Ishikawa (cell line): ENCODE results near the gene TRAK1.

Experiments used
- CEBPB ChIP-seq: IDR thresholded peaks from 2 replicates; pipeline ENCODE4 v1.6.1; 2012
- CREB1 ChIP-seq: IDR thresholded peaks from 2 replicates; pipeline ENCODE4 v1.6.1; 2012; ENCODE audit warnings: low read depth
- EGR1 ChIP-seq: IDR thresholded peaks from 2 replicates; pipeline ENCODE4 v1.6.1; 2012
- EP300 ChIP-seq: IDR thresholded peaks from 2 replicates; pipeline ENCODE4 v1.6.1; 2012; ENCODE audit warnings: borderline replicate concordance
- FOXM1 ChIP-seq: IDR thresholded peaks from 2 replicates; pipeline ENCODE4 v1.6.1; 2012; ENCODE audit warnings: low read depth, borderline replicate concordance
- NFIC ChIP-seq: IDR thresholded peaks from 2 replicates; pipeline ENCODE4 v1.6.1; 2012
- RAD21 ChIP-seq: IDR thresholded peaks from 2 replicates; pipeline ENCODE4 v1.6.1; 2012; ENCODE audit warnings: low read depth
- TAF1 ChIP-seq: IDR thresholded peaks from 2 replicates; pipeline ENCODE4 v1.6.1; 2012; ENCODE audit warnings: low read depth, mild to moderate bottlenecking
- TCF12 ChIP-seq: IDR thresholded peaks from 2 replicates; pipeline ENCODE4 v1.6.1; 2012; ENCODE audit warnings: low read depth
- TEAD4 ChIP-seq: IDR thresholded peaks from 2 replicates; pipeline ENCODE4 v1.6.1; 2012
- YY1 ChIP-seq: IDR thresholded peaks from 2 replicates; pipeline ENCODE4 v1.6.1; 2012; ENCODE audit warnings: low read depth
- ZBTB7A ChIP-seq: IDR thresholded peaks from 2 replicates; pipeline ENCODE4 v1.6.1; 2012; ENCODE audit warnings: low read depth
- TF ChIP-seq, protein P1 (sequence below): IDR thresholded peaks from 2 replicates; pipeline ENCODE4 v1.6.1; 2012; ENCODE audit warnings: low read depth, mild to moderate bottlenecking
- TF ChIP-seq, protein P2 (sequence below): IDR thresholded peaks from 2 replicates; pipeline ENCODE4 v1.6.1; 2012
- TF ChIP-seq, protein P3 (sequence below): IDR thresholded peaks from 2 replicates; pipeline ENCODE4 v1.6.1; 2012

TRAK1 gene

DNA sequence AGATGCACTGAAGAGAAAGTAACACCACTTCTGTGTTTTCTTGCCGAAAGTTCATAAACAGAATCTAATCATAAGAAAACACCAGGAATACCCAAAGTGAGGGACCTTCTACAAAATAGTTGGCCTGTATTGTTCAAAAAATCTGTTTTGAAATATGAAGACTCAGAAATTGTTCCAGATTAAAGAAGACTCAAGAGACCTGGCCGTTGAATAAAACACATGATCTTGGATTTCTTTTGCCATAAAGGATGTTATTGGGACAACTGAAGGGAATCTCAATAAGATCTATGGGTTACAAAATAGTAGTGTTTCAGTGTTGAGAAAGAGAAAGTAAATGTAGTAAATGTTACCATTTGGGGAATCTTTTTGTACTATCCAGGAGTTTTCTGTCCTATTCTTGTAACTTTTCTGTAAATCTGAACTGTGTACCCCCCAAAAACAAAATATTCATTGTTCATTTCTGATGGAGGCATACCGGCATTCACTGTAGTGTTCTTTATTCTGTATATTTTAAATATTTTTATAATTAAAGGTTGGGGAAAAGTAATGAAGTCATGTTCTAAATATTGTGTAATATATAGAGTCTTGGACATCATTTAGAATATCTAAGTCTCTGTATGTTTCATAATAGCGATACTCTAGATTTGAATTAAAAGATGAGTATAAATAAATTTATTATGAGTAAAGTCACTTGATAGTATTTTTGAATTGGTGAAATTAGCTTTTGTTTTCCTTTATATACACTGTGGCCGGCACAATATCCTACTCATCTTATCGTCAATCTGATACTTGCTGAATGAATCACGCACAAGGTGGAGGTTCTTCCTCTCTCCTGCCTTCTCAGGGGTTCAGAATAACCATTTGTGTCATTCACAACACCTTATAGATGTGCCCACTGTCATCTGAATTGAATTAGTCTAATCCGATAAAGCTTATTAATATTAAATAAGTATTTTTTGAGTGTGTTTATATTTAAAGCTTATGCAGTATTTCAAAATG, 66.7 kb downstream of the TRAK1 start:
- no peak for TF ChIP-seq ZBTB7A
- no peak for TF ChIP-seq RAD21
- TF ChIP-seq EP300, result no peak
- TF ChIP-seq TAF1, result no peak
- no peak for TF ChIP-seq EGR1
- TF ChIP-seq, protein P1, sequence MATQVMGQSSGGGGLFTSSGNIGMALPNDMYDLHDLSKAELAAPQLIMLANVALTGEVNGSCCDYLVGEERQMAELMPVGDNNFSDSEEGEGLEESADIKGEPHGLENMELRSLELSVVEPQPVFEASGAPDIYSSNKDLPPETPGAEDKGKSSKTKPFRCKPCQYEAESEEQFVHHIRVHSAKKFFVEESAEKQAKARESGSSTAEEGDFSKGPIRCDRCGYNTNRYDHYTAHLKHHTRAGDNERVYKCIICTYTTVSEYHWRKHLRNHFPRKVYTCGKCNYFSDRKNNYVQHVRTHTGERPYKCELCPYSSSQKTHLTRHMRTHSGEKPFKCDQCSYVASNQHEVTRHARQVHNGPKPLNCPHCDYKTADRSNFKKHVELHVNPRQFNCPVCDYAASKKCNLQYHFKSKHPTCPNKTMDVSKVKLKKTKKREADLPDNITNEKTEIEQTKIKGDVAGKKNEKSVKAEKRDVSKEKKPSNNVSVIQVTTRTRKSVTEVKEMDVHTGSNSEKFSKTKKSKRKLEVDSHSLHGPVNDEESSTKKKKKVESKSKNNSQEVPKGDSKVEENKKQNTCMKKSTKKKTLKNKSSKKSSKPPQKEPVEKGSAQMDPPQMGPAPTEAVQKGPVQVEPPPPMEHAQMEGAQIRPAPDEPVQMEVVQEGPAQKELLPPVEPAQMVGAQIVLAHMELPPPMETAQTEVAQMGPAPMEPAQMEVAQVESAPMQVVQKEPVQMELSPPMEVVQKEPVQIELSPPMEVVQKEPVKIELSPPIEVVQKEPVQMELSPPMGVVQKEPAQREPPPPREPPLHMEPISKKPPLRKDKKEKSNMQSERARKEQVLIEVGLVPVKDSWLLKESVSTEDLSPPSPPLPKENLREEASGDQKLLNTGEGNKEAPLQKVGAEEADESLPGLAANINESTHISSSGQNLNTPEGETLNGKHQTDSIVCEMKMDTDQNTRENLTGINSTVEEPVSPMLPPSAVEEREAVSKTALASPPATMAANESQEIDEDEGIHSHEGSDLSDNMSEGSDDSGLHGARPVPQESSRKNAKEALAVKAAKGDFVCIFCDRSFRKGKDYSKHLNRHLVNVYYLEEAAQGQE, result no peak
- TF ChIP-seq CREB1, result no peak
- TF ChIP-seq CEBPB, result no peak
- TF ChIP-seq, protein P2, sequence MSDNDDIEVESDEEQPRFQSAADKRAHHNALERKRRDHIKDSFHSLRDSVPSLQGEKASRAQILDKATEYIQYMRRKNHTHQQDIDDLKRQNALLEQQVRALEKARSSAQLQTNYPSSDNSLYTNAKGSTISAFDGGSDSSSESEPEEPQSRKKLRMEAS, result no peak
- TF ChIP-seq NFIC, result no peak
- TF ChIP-seq TCF12, result no peak
- TF ChIP-seq, protein P3, sequence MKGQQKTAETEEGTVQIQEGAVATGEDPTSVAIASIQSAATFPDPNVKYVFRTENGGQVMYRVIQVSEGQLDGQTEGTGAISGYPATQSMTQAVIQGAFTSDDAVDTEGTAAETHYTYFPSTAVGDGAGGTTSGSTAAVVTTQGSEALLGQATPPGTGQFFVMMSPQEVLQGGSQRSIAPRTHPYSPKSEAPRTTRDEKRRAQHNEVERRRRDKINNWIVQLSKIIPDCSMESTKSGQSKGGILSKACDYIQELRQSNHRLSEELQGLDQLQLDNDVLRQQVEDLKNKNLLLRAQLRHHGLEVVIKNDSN, result no peak
- no peak for TF ChIP-seq TEAD4
- no peak for TF ChIP-seq FOXM1
- TF ChIP-seq YY1, result no peak

DNA sequence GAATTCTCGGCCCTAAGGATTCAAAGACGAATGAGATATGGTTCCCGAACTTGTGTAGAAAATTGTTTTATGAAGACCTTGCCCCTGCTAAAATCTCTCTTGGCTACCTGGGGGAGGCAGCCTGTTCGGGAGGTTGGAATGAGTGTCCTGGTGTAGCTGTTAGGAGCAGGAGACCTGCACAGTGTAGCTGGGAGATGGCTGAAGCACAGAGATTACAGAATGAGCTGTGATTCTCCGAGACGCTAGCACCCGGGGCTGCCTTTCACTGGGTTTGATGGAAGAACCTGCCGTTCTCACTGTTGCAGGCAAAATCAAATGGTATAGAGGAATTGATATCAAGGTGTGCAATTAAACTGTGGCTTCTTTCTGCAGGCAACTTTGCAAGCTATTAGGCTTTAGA, 68.0 kb downstream of the TRAK1 start:
- no peak for TF ChIP-seq TEAD4
- TF ChIP-seq, protein P1, result no peak
- TF ChIP-seq, protein P2, result no peak
- TF ChIP-seq TAF1, result no peak
- TF ChIP-seq FOXM1, result no peak
- TF ChIP-seq YY1, result no peak
- no peak for TF ChIP-seq CEBPB
- no peak for TF ChIP-seq NFIC
- TF ChIP-seq TCF12, result no peak
- no peak for TF ChIP-seq CREB1
- no peak for TF ChIP-seq EP300
- TF ChIP-seq, protein P3, result no peak
- TF ChIP-seq EGR1, result no peak
- TF ChIP-seq RAD21, result no peak
- TF ChIP-seq ZBTB7A, result no peak

DNA sequence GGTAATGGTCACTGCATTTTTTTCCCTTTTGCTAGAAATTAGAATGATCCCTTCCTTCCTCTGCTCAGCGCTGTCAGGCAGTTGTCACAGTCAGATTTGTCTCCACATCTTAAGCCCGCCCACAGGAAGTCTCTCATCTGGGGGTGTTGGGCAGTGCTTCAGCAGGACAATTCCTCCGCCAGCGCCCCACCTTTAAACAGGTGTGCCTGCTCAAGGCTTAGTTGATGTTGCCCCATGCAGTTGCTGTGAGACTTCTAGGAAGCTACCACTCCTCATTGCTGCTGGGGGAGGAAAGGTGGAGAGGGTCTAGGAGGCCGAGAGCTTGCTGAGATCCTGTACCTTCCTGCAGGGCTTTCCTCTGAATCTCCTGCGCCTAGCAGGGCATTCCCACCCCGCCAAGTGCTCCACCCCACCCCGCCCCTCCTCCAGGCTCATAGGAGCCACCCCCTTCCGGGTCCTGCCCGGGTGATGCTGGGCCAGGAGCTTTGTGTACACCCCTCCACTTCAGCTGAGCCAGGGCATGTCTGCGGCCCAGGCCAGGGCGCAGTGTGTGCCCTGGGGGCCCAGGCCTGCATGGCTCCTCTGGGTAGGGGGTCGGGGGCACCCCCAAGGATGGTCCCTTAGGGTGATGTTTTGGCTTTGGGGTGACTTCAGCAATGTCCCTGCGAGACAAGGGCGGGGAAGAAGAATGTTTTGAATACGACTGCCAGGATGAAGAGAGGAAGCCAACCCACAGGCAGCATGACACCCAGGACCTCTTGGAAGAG, 68.7 kb downstream of the TRAK1 start:
- TF ChIP-seq, protein P1, result no peak
- TF ChIP-seq EP300, result no peak
- no peak for TF ChIP-seq ZBTB7A
- TF ChIP-seq TEAD4, result 0 out of 2 replicates have a peak, but pooled peaks have one; percentile 9
- TF ChIP-seq CREB1, result no peak
- 0 out of 2 replicates have a peak, but pooled peaks have one; percentile 1 for TF ChIP-seq CEBPB
- 0 out of 2 replicates have a peak, but pooled peaks have one; percentile 12 for TF ChIP-seq TAF1
